Measurements from ENCODE around the gene HACD2. TPM values are rescaled to one million over a fixed set of nuclear protein-coding genes. Genes with fewer than 3 reads are reported as not detected.

HACD2 gene
- polyA plus RNA-seq, 2 of the 4 experiments (the other 2 are of a cell fraction) = 41.8 to 97.7 TPM

DNA sequence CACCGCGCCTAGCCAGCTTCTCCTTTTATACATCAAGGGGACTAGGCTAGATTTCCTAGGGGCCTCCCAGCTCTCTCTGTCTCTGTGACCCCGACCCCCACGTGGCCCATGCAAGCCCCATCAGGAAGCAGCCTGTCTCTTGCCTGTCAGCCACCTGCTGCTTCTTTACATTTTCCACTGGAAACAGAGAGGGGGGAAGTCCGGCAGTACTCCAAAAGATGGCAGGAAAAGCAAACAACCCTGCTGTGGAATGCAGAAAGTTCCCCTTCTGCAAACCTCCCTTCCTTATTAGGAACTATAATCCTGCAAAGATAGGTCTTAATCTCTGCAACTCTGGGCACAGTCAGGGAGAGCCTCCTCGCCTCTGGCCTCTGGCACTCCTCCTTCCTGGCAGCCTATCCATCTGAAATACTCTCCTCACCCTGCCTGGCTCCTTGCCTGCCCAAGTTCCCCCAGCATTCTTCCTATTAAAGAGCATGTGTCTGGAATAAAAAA is 47.4 kb upstream of the HACD2 start:
- H3K4me3 ChIP-seq = no peak overlapping the region
- TF ChIP-seq POLR2AphosphoS2 (conservative IDR thresholded peaks at IDR 0.05; ENCODE audit: low read length) (no peak), NR3C1 (IDR thresholded peaks at IDR 0.05) (no peak), FOXS1 (CRISPR knock-in tag; IDR thresholded peaks at IDR 0.05) (no peak), RCOR1 (IDR thresholded peaks at IDR 0.05; ENCODE audit: low read depth, low read length) (no peak), CBX2 (IDR thresholded peaks at IDR 0.05; ENCODE audit: borderline replicate concordance, low read depth) (no peak), POLR2A (IDR thresholded peaks at IDR 0.05; ENCODE audit: low read length) (no peak), EP300 (IDR thresholded peaks at IDR 0.05) (no peak), HOXB13 (CRISPR knock-in tag; IDR thresholded peaks at IDR 0.05; ENCODE audit: low read depth) (no peak), MAFK (IDR thresholded peaks at IDR 0.05; ENCODE audit: partially characterized antibody) (no peak), CHD4 (IDR thresholded peaks at IDR 0.05; ENCODE audit: borderline replicate concordance) (no peak), JUN (IDR thresholded peaks at IDR 0.05) (no peak), TFCP2L1 (CRISPR knock-in tag; IDR thresholded peaks at IDR 0.05) (no peak), TP53 (CRISPR knock-in tag; IDR thresholded peaks at IDR 0.05) (no peak), RNF2 (IDR thresholded peaks at IDR 0.05; ENCODE audit: borderline replicate concordance, low read depth) (no peak), CHD2 (IDR thresholded peaks at IDR 0.05; ENCODE audit: low read length, partially characterized antibody) (no peak)
- TF ChIP-seq, protein P1, sequence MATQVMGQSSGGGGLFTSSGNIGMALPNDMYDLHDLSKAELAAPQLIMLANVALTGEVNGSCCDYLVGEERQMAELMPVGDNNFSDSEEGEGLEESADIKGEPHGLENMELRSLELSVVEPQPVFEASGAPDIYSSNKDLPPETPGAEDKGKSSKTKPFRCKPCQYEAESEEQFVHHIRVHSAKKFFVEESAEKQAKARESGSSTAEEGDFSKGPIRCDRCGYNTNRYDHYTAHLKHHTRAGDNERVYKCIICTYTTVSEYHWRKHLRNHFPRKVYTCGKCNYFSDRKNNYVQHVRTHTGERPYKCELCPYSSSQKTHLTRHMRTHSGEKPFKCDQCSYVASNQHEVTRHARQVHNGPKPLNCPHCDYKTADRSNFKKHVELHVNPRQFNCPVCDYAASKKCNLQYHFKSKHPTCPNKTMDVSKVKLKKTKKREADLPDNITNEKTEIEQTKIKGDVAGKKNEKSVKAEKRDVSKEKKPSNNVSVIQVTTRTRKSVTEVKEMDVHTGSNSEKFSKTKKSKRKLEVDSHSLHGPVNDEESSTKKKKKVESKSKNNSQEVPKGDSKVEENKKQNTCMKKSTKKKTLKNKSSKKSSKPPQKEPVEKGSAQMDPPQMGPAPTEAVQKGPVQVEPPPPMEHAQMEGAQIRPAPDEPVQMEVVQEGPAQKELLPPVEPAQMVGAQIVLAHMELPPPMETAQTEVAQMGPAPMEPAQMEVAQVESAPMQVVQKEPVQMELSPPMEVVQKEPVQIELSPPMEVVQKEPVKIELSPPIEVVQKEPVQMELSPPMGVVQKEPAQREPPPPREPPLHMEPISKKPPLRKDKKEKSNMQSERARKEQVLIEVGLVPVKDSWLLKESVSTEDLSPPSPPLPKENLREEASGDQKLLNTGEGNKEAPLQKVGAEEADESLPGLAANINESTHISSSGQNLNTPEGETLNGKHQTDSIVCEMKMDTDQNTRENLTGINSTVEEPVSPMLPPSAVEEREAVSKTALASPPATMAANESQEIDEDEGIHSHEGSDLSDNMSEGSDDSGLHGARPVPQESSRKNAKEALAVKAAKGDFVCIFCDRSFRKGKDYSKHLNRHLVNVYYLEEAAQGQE (IDR thresholded peaks at IDR 0.05) = no peak
- TF ChIP-seq, protein P2, sequence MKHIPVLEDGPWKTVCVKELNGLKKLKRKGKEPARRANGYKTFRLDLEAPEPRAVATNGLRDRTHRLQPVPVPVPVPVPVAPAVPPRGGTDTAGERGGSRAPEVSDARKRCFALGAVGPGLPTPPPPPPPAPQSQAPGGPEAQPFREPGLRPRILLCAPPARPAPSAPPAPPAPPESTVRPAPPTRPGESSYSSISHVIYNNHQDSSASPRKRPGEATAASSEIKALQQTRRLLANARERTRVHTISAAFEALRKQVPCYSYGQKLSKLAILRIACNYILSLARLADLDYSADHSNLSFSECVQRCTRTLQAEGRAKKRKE (CRISPR knock-in tag; IDR thresholded peaks at IDR 0.05; ENCODE audit: low read depth) = no peak
- TF ChIP-seq, protein P3, sequence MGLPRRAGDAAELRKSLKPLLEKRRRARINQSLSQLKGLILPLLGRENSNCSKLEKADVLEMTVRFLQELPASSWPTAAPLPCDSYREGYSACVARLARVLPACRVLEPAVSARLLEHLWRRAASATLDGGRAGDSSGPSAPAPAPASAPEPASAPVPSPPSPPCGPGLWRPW (IDR thresholded peaks at IDR 0.05) = no peak
- peak overlapping the region; percentile 38 for H3K4me2 ChIP-seq
- 43% methylated on average over 6 of the region's 6 CpGs for WGBS (ENCODE audit: missing lambda C conversion rate)
- DNase-seq (ENCODE audit: low read depth in 1 of 2, low spot score in 1 of 2) = peak in 1 of 2 experiments; percentile 30
- POLR2A ChIA-PET = no interaction called here
- H3K9me3 ChIP-seq = no peaks in the 10 kb centered on the region
- peak overlapping the region in 1 of 2 experiments; percentile 64; a peak in 2 of 6 replicates for H3K27ac ChIP-seq
- H3K4me1 ChIP-seq = peaks cover 13% of the 10 kb centered on the region
- no peak for FAIRE-seq
- ATAC-seq = peak in 1 of 2 experiments; percentile 68; a peak in 3 of 6 replicates
- CTCF ChIA-PET = interaction anchor here (0.6 to 4.3 kb wide), 4 partner anchors 10 to 811 kb away, joined by 3 to 34 read pairs (median 9); no protein-coding TSS in a partner anchor

DNA sequence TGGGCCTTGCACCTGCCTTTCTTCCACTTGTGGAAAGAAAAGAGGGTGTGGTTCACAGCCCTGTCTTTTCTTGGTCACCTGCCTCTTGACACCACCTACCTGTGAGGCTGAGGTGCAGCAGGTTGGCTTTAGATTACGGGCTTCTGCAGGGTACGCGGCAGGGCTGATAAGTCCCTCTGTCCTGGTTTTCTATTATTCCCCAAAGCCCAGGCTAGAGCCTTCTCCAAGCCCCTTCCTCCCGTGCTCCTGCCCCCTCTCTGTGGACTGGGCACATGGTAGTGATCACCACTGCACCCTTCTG is 44.8 kb upstream of the HACD2 start:
- peak; percentile 26 to 62; a peak in 2 of 6 replicates for ATAC-seq
- ChIA-PET POLR2A (no interaction called here), CTCF (interaction anchor here (4.6 kb wide), 1 partner anchor 13 kb away, joined by 20 read pairs; no protein-coding TSS in a partner anchor)
- H3K4me2 ChIP-seq = no peak overlapping the region
- H3K4me3 ChIP-seq = no peak overlapping the region
- no peaks in the 10 kb centered on the region for H3K9me3 ChIP-seq
- FAIRE-seq = no peak
- no peak overlapping the region for H3K27ac ChIP-seq
- TF ChIP-seq, protein P2 (CRISPR knock-in tag; IDR thresholded peaks at IDR 0.05; ENCODE audit: low read depth) = no peak
- TF ChIP-seq HOXB5 (CRISPR knock-in tag; IDR thresholded peaks at IDR 0.05) = no peak
- no peak for TF ChIP-seq NR3C1 (IDR thresholded peaks at IDR 0.05)
- TF ChIP-seq EHF (CRISPR knock-in tag; IDR thresholded peaks at IDR 0.05) = no peak
- TF ChIP-seq FOSB (CRISPR knock-in tag; IDR thresholded peaks at IDR 0.05) = no peak
- no peak for TF ChIP-seq JUNB (IDR thresholded peaks at IDR 0.05)
- TF ChIP-seq CBX2 (IDR thresholded peaks at IDR 0.05; ENCODE audit: borderline replicate concordance, low read depth) = no peak
- TF ChIP-seq RNF2 (IDR thresholded peaks at IDR 0.05; ENCODE audit: borderline replicate concordance, low read depth) = no peak
- TF ChIP-seq EHMT2 (IDR thresholded peaks at IDR 0.05; ENCODE audit: low read depth) = no peak
- no peak for TF ChIP-seq HDAC2 (IDR thresholded peaks at IDR 0.05)
- no peak for TF ChIP-seq ZNF302 (CRISPR knock-in tag; IDR thresholded peaks at IDR 0.05)
- no peak for TF ChIP-seq SREBF2 (IDR thresholded peaks at IDR 0.05)
- no peak for DNase-seq (ENCODE audit: low read depth in 1 of 2, low spot score in 1 of 2)
- 88% methylated on average over 4 of the region's 4 CpGs for WGBS (ENCODE audit: missing lambda C conversion rate)
- peaks cover 13% of the 10 kb centered on the region for H3K4me1 ChIP-seq

Data from A549 (cell line).